ENCODE data around the gene SYNDIG1.

Gene SYNDIG1

DNA sequence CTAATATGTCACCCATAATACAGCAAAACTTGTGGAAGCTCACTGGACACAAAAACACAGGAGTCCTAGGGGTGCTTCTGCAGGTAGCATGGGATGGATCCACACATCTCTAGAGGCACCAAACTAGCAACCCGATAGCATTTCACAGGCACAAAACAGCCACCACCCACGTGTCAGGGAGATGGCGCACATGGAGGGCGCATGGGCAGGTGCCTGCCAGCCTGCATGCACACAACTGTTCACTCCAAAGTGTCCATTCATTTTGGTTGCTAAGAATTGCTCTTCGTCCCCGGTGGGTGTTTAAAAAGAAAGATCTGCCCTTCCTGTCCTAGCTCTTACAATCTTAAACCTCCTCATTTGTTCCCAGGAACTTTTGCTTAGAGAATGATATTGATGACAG lies 171.3 kb downstream of the SYNDIG1 start:
- no peak for DNase-seq

DNA sequence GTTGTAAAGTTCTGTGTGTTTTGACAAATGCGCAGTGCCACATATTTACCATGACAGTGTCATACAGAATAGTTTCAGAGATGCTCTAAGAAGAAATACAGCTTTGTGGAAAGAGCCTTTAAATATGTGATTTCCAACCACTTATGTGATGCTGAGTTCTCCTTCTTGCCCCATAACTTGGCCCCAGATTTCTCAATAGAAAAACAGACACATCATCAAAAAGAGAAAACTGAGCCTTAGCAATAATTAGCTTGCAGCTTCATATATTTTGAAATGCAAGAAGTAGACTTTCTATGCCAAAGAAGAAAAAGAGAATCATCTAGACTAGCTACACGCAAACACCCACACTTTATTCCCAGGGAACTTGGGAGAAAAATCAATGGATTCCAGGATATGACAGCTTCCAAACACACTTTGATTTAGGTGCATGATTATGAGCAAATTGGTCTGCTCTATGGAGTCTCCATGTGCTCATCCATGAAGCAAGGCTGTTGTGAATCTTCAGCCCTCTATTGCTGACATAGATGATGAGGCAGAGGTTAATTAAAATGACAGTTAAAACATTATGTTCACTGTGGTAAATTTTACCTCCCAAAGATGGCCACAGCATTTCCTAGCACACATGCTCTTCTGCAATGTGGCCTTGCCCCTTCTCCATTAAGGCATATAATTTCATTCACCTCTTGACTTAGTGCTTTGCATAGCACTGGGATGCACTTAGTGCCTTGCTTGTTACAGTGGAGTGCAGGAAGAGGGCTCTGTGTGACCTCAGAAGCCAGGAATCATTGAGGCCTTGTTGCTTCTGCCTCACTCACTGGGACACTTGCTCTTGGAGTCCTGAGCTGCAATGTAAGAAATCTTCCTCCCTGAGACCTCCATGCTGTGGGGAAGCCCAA lies 174.6 kb downstream of the SYNDIG1 start:
- peak; percentile 33 for DNase-seq

DNA sequence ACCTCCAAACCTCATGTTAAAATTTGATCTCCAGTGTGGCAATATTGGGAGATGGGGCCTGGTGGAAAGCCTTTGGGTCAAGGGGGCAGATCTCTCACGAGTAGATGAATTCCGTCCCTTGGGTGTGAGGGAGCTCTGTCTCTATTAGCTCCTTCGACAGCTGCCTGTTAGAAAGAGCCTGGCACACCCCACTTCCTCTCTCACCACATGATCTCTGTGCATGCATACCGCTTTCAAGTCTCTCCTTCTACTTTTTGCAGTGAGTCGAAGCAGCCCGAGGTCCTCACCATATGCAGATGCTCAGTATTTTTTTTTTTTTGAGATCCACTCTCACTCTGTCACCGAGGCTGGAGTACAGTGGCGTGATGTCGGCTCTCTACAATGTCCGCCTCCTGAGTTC lies 176.9 kb downstream of the SYNDIG1 start:
- no peak for DNase-seq

DNA sequence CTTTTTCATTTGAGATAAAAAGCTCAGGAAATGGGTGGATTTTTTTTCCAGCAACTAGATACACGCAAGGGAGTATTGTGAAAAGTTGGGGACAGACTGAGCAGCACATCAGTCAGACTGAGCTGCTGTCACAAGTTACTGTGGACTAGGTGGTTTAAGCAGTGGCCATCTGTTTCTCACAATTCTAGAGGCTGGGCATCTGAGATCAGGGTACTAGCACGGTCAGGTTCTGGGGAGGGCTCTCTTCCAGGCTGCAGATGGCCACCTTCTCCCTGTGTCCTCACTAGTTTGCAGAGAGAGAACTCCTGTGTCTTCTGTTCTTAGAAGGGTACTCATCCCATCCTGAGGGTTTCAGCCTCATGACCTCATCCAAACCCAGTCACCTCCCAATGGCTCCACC lies 178.3 kb downstream of the SYNDIG1 start:
- no peak for DNase-seq

DNA sequence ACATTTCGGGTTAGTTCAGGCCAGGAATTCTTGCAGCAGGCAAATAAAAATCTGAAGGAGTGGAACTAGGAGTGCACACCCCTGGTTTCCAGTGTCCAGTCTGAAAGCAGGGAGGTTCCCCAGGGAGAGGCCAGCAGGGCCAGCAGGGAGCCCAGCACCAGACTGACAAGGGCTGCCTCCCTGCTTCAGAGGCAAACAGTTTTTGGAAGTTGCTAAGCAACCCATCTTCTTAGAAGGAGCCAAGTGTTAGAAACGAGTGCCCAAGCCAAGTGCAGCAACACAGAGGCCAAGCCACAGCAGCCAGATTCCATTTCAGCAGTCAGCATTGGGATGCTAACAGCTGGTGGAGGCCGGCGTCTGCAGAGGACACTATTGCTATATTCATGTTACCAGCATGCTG lies 179.1 kb downstream of the SYNDIG1 start:
- no peak for DNase-seq

DNA sequence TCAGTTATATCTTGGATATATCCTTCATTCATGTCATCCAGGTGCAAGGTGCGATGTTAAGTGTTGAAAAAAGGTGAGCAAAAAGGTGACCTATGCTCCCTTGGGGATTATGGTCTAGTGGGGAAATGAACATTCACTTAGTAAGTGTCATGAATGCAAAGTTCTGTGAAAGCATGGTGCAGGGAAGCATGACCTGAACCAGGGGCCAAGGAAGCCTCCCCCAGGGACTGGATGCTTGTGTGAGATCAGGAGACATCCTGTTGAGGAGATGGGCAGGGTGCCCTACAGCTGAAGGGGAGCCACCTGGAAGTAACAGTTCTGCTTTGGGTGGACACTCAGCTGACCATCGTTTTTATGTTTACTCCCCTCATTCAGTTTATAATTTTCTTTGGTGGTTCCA lies 179.5 kb downstream of the SYNDIG1 start:
- DNase-seq: no peak

DNA sequence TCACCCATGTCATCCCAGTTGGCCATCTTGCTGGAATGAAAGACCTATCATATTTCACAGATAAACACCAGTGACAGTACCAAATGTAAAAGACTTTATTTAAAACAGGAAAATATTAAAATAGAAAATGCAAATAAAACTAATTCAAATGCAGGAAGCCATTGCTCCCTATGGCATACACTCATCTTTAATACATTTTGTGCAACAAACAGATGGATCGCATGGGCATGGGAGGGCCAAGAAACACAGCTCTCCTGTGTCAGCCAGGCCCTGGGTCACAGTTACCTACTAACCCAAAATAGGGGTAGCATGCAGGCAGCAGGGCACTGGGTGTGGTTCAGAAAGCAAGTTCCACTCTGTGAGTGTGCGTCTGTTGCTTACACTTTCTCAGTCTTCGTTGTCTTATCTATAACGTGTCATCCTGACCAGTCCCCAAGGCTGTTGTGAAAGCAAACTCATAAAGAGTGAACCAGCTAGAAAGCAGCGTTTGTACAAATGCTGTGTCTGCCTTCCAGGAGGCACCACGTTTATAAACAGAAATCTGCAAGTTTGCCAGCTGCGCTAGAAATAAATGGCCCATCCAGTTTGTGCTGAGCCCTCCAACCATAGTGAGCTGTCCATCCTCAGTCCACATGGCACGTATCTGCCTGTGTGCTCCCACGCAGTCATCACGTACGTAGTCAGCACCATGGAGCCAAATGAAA lies 180.5 kb downstream of the SYNDIG1 start:
- peak; percentile 94 for DNase-seq

DNA sequence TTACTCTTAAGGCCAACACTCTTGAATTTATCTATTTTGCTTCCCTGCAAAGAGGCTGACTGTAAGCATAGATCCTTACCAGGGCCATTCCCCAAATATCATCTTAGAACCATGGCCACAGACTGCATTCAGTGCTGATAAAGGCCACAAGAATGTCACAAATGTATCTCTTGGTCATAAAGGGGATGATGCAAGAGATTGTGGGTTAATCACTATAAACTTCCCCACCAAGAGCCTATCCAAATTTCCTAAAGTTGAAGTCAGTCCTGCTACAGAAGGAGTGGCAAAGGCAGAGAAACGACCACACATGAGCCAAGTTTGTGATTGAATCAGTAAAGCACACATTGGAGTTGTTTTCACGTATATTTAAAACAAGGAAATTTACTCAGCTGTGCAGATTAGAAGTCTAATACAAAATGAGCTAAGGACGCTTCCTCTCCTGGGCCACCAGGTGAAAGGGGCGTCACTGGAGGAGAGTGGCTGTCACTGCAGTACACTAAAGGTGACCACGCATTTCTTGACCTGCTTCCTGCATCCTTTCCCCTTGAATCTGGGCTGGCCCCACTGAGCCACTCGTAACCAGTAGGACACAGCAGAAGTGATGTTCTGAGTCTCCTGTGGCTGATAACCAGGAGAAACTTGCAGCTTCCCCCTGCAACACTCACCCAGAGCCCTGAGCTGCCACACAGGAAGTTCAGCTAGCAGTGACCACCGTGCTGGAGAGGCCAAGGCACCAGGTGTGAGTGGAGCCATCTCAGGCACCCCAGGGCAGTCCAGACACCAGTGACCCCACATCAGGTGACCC lies 181.9 kb downstream of the SYNDIG1 start:
- no peak for DNase-seq

DNA sequence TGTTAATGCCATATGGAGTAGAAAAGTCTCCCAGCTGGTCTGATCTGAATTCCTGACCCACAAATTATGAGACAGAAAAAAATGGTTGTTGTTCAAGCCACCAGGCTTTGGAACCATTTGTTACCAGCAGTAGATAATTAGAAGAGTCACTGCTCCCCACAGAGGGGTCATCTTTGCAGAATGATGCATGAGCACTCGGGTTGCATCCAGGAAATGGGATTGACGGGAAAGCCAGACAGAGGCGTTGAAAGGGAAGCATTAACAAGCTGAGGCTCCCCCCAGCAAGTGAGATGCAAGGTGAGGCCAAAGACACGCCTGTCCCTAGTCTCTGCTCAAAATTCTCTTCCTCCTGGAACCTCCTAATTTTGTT lies 182.5 kb downstream of the SYNDIG1 start:
- DNase-seq: no peak

DNA sequence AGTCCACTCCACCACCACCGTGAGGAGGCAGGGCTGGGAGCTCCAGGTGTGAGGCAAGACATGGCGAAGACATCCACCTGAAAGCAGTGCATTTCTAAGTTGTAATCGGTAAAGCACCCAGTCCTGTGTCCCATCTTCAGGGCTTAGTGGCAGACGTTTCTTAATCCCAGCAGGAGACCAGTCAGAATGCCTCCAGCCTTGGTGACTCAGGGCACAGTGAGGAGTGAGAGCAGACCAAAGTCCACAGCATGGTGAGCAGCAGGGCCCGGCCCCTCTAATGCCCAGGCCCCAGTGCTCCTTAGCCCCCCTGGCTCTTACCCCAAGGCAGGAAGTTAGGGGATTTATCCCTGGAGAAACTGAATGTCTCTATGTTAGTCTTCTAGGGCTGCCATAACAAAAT lies 183.9 kb downstream of the SYNDIG1 start:
- DNase-seq: no peak

DNA sequence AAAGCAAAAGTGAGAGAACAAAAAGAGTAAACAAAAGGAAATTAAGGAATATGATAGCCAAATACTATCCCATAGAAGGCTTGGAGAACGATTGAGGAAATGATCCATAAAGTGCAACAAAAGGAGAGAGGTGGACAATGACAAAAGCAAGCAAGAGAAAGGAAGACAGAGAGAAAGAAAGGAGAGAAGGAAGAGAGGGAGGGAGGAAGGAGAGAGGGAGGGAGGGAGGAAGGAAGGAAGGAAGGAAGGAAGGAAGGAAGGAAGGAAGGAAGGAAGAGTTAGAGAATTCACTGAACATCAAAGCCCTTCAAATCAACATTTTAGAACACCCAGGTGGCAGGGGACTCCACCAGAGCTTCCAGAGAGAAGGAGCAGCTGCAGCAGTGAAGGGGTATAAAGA lies 185.0 kb downstream of the SYNDIG1 start:
- no peak for DNase-seq

DNA sequence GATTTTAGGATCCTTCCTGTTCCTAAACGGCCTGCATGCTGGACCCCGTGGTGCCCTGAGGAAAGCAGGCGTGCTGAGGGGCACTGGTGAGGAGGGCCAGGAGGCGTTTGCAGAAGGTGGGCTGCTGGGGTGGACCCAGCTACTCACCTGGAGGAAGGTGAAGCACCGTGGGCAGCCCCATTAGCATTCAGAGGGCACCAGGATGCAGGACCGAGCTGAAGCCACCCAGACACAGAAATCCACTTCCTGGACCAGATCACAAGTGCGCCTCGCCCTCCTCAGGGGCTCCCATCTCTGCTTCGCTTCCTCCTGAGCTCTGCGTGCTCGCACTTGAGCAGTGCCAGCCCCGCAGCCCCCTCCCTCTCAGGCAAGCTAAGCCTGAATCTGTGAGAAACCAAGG lies 187.0 kb downstream of the SYNDIG1 start:
- DNase-seq: no peak

DNA sequence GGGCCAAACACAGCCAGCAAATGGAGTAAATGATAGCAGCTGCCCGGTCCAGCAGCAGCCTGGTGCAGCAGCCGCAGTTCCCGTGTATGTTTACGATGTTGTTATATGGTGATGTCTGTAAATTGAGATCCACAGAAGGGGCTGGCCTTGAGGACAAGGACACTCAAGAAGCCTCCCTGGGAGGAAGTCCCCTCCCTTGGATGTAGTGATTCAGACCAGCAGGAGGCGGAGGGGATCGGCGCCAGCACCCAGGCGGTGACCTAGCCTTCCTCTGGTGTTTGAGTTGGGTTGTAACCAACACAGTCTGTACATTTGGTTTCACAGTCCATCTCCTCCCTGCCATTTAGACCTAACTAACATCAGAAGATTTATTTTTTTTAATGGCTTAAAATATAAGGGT lies 187.8 kb downstream of the SYNDIG1 start:
- DNase-seq: no peak

DNA sequence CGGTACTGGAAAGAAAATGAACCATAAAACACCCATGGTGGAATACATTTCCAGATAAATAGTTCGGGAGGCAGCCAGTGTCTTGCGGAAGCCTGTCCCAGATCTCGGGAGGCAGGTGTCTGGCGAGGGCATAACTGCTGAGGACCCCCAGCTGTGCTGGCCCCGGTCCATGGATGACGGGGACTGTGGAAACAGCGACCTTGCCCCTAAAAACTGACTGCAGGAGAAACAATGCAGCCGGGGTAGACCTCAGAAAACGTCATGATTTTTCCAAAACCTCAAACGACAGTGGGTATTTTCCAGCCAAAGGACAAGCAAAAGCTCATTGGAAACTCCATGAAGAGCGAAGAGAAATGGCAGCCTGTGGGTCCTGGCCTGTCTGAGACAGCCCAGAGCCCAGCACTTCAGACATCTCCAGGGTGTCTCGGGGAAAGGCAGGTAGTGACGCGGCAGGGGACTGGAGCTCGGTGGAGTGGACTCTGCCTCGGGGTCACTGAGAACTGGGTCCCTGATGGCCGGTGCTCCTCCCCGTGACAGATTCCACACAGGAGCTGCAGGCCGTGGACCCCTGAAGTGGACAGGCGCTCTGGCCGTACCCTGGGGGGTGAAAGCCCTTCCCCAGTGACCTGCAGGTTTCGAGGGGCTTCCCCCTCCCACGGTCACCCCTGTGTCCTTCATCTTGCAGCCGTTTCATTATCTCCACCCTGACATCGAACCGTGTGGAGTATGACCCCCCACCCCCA lies 188.6 kb downstream of the SYNDIG1 start:
- no peak for DNase-seq

DNA sequence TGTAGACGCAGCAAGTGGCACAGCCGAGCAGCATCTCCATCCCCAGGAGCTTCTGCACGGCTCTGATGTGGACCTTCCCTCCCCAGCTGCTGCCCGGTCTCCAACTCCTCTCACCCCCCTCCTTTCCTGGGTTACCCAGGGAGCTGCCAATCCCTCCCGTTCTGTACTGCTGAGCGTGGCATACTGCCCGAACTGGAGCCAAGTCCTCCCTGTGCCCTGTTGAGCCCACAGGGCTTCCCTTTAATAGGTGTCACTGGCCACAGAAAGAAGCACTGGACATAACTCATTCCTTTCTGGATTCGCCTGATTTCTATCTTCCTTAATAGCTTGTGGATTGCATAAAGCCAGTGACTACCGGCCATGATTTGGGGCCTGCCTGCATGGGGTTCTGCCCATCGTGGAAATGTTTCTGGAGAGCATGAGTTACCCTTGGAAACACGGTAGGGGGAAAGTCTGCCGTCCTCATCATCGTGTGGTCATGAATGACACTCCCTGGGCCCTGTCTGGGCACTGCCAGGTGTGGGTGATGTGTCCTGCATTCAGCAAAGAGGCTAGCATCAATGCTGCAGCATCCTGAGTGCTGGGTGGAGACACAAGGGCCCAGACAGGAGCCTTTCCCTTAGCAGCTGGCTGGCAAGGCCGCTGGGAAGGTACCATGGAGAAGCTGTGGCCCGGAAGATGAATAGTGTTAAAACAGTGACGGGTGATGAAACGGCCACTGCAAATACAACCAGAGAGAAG lies 189.7 kb downstream of the SYNDIG1 start:
- DNase-seq: no peak

DNA sequence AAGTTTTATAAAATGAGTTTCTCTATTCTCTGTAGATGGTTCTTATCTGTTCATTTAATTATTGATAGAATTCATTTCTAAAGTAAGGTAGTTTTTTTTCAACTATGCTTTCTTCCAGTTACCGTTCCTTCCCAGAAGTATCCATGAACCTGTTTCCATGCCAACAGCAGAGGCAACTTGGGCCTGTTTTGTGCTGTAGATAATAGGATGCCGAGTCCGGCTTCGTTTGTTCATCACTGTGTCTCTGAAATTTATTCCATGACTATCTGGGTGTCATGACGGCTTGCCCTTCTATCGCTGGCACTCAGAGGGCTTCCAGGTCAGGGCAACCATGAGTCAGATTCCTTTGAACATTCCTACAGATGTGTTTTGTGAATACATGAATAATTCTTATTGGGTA lies 190.4 kb downstream of the SYNDIG1 start:
- no peak for DNase-seq

DNA sequence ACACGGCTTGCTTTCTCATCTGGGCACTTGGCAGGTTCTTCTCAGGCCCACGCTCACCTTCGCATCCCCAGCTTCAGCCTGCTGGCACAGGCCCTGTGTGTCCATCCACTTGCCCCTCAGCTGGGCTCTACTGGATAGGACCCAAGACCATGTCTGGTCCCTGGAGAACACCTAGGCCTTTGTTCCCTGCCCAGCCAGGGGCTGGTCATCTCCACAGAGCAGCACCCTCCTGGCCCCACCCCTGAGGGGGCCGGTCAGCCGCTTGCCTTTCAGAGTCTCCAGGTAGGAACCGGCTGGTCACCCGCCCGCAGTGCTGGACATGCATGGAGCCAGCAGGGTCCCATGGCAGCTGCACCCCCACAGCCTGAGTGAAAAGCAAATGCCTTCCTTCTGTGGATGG lies 191.2 kb downstream of the SYNDIG1 start:
- no peak for DNase-seq

DNA sequence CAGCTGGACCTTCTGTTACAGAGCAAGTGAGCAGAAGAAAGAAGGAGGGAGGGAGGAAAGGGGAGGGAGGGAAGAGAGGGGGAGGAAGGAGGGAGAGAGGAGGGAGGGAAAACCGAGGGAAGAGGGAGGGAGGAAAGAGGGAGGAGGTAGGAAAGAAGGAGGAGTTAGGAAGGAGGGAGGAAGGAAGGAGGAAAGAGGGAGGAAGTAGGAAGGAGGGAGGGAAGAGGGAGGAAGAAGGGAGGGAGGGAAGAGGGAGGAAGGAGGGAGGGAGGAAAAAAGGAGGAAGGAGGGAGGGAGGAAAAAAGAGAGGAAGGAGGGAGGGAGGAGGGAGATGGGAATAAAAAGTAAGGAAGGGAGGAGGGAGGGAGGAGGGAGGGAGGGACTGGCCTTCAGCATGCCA lies 191.8 kb downstream of the SYNDIG1 start:
- DNase-seq: no peak

DNA sequence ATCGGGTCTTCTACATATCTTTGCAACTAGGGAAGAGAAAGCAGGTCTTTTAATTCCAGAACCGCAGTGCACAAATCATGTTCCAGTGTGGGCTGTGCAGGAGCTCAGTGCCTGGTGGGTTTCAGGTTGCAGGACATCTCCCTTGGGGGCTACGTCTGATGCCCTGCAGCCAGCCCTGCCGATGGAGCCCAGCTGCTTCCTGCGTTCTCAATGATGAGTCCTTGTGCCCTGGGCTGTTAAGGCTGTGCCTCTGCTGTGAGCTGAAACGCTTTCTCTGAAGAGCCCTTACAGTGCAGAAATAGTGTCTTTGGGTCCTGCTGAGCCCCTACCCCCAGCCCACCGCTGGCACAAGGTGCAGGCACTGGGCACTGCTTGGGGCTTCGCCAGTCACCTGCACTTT lies 192.9 kb downstream of the SYNDIG1 start:
- no peak for DNase-seq

DNA sequence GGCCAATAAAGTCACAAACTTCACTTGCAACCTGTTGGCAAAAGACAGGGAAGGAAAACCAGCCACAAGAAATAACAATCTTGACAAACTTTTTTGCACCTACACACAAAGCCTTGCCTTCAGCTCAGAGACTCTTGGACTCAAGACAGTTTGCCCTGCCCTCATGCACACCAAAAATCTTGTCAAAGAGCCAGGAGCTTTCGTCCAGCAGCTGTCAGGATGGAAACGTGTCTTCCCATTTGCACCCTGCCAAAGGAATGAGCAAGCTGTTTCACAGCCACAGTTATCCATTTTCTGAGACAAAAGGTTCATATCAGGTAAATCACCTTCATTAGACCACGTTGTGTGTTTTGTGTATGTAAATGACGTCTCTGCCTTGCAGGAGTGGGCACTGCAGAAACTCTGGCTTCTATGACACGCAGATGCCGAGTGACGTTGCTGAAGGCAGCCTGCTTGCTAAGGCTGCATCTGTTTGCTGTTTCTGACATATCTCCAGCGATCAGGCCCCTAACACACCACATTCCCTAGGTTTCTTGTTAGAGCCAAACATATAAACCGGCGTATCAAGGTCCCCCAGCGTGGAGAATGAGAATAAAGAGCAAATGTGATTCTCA lies 193.4 kb downstream of the SYNDIG1 start:
- DNase-seq: no peak

DNA sequence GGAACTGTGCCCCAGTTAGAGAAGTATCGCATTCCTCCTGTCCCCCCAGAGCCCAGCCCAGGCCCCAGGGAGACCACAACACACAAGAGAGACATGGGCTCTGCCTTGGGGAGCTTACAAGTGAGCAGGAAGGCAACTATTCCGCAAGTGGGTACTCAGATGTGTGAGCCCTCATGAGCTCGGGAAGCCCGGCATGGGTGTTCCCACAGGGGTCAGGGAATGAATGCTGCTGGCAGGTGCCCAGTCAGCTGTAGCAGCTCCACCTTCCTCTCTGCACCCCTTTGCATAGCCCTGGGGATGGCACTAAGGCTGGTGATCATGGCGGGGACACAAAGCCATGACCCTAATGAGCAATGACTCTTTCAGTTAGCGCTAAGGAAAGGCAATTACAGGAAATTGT lies 194.1 kb downstream of the SYNDIG1 start:
- DNase-seq: no peak
